ENCODE data around the gene DDHD1.

DNA sequence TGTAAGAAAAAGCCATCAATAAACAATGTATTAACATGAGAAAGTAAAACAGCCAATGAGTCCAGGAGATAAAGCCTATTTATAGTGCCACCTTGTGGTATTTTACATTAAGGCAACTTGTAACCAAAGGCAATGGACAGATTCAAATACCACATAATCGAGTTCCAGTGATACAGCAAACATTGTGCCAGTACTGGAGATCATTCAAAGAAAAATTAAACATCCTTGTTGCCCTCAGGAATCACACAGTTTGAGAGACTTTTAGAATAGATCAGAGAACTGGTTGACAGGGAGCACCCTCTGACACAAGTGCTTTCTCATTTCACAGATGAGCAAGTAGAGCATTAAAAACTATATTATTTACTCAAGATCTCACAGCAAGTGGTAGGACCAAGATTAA is 98.1 kb downstream of the DDHD1 start:
- TF ChIP-seq, protein P1, sequence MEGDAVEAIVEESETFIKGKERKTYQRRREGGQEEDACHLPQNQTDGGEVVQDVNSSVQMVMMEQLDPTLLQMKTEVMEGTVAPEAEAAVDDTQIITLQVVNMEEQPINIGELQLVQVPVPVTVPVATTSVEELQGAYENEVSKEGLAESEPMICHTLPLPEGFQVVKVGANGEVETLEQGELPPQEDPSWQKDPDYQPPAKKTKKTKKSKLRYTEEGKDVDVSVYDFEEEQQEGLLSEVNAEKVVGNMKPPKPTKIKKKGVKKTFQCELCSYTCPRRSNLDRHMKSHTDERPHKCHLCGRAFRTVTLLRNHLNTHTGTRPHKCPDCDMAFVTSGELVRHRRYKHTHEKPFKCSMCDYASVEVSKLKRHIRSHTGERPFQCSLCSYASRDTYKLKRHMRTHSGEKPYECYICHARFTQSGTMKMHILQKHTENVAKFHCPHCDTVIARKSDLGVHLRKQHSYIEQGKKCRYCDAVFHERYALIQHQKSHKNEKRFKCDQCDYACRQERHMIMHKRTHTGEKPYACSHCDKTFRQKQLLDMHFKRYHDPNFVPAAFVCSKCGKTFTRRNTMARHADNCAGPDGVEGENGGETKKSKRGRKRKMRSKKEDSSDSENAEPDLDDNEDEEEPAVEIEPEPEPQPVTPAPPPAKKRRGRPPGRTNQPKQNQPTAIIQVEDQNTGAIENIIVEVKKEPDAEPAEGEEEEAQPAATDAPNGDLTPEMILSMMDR (IDR thresholded peaks at IDR 0.05) = peak; percentile 27 to 70 (median 63)
- TF ChIP-seq POLR2A (IDR thresholded peaks at IDR 0.05) (no peak), POLR2AphosphoS5 (IDR thresholded peaks at IDR 0.05) (peak; percentile 18)

Measured in prostate gland (tissue), 2 donors.